Measurements from ENCODE around the gene TPRN. TPM values are rescaled to one million over a fixed set of nuclear protein-coding genes. Genes with fewer than 3 reads are reported as not detected.

The TPRN gene
- total and polyA plus RNA-seq, 2 experiments from 2014 or later = 6.4 to 29.2 TPM

DNA sequence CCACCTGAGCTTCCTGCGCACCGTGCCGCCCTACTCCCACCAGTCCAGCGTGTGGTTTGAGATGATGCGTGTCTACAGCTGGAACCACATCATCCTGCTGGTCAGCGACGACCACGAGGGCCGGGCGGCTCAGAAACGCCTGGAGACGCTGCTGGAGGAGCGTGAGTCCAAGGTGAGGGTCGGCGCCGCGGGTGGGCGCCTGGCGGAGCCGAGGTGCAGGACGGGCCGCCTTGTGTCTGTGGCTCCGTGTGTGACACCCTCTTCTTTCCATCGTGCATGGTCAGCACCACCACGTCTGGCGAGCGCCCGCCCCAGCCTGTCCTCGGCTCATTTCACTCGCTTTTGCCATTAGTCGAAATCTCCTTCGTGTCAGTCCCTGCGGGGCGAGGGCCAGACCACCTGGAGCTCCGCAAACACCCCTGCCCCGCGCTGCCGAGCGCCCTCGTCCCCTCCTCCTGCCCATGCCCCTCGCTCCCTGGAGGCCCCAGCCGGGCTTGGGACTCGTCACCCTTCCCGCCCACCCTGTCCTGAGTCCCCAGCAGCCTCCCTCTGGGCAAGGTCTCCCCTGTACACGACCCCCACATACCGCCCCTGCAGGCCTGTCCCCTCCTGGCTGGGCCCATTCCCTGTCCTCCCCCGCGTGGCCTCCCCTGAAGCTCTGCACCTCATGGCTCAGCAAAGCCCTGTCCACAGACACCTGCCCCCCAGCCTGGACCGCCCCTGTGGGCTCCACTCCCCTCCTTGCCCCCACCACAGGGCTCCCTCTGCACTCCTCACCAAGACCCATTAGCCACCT, 54.6 kb downstream of the TPRN start (continued):
- TF ChIP-seq, protein P1, sequence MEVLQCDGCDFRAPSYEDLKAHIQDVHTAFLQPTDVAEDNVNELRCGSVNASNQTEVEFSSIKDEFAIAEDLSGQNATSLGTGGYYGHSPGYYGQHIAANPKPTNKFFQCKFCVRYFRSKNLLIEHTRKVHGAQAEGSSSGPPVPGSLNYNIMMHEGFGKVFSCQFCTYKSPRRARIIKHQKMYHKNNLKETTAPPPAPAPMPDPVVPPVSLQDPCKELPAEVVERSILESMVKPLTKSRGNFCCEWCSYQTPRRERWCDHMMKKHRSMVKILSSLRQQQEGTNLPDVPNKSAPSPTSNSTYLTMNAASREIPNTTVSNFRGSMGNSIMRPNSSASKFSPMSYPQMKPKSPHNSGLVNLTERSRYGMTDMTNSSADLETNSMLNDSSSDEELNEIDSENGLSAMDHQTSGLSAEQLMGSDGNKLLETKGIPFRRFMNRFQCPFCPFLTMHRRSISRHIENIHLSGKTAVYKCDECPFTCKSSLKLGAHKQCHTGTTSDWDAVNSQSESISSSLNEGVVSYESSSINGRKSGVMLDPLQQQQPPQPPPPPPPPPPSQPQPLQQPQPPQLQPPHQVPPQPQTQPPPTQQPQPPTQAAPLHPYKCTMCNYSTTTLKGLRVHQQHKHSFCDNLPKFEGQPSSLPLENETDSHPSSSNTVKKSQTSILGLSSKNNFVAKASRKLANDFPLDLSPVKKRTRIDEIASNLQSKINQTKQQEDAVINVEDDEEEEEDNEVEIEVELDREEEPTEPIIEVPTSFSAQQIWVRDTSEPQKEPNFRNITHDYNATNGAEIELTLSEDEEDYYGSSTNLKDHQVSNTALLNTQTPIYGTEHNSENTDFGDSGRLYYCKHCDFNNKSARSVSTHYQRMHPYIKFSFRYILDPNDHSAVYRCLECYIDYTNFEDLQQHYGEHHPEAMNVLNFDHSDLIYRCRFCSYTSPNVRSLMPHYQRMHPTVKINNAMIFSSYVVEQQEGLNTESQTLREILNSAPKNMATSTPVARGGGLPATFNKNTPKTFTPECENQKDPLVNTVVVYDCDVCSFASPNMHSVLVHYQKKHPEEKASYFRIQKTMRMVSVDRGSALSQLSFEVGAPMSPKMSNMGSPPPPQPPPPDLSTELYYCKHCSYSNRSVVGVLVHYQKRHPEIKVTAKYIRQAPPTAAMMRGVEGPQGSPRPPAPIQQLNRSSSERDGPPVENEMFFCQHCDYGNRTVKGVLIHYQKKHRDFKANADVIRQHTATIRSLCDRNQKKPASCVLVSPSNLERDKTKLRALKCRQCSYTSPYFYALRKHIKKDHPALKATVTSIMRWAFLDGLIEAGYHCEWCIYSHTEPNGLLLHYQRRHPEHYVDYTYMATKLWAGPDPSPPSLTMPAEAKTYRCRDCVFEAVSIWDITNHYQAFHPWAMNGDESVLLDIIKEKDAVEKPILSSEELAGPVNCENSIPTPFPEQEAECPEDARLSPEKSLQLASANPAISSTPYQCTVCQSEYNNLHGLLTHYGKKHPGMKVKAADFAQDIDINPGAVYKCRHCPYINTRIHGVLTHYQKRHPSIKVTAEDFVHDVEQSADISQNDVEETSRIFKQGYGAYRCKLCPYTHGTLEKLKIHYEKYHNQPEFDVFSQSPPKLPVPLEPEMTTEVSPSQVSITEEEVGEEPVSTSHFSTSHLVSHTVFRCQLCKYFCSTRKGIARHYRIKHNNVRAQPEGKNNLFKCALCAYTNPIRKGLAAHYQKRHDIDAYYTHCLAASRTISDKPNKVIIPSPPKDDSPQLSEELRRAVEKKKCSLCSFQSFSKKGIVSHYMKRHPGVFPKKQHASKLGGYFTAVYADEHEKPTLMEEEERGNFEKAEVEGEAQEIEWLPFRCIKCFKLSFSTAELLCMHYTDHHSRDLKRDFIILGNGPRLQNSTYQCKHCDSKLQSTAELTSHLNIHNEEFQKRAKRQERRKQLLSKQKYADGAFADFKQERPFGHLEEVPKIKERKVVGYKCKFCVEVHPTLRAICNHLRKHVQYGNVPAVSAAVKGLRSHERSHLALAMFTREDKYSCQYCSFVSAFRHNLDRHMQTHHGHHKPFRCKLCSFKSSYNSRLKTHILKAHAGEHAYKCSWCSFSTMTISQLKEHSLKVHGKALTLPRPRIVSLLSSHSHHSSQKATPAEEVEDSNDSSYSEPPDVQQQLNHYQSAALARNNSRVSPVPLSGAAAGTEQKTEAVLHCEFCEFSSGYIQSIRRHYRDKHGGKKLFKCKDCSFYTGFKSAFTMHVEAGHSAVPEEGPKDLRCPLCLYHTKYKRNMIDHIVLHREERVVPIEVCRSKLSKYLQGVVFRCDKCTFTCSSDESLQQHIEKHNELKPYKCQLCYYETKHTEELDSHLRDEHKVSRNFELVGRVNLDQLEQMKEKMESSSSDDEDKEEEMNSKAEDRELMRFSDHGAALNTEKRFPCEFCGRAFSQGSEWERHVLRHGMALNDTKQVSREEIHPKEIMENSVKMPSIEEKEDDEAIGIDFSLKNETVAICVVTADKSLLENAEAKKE (CRISPR knock-in tag; IDR thresholded peaks at IDR 0.05) = no peak

DNA sequence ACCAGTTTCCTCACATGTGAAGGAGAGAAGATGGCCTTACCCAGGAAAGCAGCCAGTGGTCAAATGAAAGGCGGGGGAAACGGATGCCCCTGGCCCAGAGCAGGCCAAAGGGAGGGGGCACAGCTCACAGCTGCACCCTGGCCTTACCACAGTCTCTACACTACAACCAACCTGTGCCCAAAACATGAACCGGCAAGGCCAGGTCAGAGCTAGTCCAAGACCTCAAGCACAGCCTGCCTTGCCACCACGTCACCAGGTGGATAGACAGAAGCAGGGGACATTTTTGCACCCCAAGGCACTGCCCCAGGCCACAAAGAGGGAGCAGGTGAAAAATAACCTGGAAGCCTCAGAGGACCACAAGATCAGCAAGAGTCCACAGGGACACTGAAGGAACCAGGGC, 57.1 kb downstream of the TPRN start:
- no peaks in the 10 kb centered on the region for H3K79me2 ChIP-seq (replicated peaks; ENCODE audit: insufficient read depth)
- Mint-ChIP-seq H3K36me3 (ENCODE audit: low read depth) (no peaks in the 10 kb centered on the region), H3K9me3 (no peaks in the 10 kb centered on the region), H3K4me1 (peaks cover 5% of the 10 kb centered on the region; the same call in 2 of the 3 replicates), H3K4me3 (no peak overlapping the region), H3K27me3 (ENCODE audit: insufficient read depth, low read depth, poor library complexity) (peaks cover 40% of the 10 kb centered on the region), H3K27ac (no peak overlapping the region)
- H3F3A ChIP-seq (replicated peaks; ENCODE audit: low read depth) = no peaks in the 10 kb centered on the region
- no peak for DNase-seq (ENCODE audit: low spot score)
- no peaks in the 10 kb centered on the region for H3K9me2 ChIP-seq (ENCODE audit: insufficient read depth)
- no peak overlapping the region for H3K27ac ChIP-seq (ENCODE audit: low read depth)
- no peak for ATAC-seq
- peaks cover 30% of the 10 kb centered on the region for H3K27me3 ChIP-seq (ENCODE audit: insufficient read depth)
- H3K4me3 ChIP-seq = no peak overlapping the region
- peaks cover 5% of the 10 kb centered on the region; the same call in 1 of the 2 replicates for H3K4me1 ChIP-seq (ENCODE audit: insufficient read depth)
- no peaks in the 10 kb centered on the region for H3K36me3 ChIP-seq (ENCODE audit: insufficient read depth)
- H3K4me2 ChIP-seq = no peak overlapping the region
- H4K20me1 ChIP-seq (replicated peaks; ENCODE audit: insufficient read depth) = no peaks in the 10 kb centered on the region
- no peak overlapping the region for H2AFZ ChIP-seq
- TF ChIP-seq NANOG (IDR thresholded peaks at IDR 0.05; ENCODE audit: borderline replicate concordance) = no peak
- TF ChIP-seq POLR2AphosphoS5 (IDR thresholded peaks at IDR 0.05; ENCODE audit: low read depth) = no peak
- no peak for TF ChIP-seq CTCF (conservative IDR thresholded peaks at IDR 0.05; ENCODE audit: low read depth in 2 of 2)
- TF ChIP-seq, protein P1 (CRISPR knock-in tag; IDR thresholded peaks at IDR 0.05) = no peak
- no peak for TF ChIP-seq ZNF114 (CRISPR knock-in tag; IDR thresholded peaks at IDR 0.05)
- no peak for TF ChIP-seq STAT1 (IDR thresholded peaks at IDR 0.05; ENCODE audit: unreplicated experiment)
- TF ChIP-seq CREB1 (CRISPR knock-in tag; IDR thresholded peaks at IDR 0.05; ENCODE audit: low read depth) = no peak

Data from GM23338 (cell line).